Fibroblast of pulmonary artery (primary cell): ENCODE results near the gene ERC2.

ENCODE experiments used
- DNase-seq: peaks from one replicate; pipeline ENCODE4 v3.0.0-alpha.2; 2010; ENCODE audit warnings: low read depth
- H3K4me3 ChIP-seq: replicated peaks from 2 replicates; pipeline ENCODE4 v1.5.1; 2011; ENCODE audit warnings: low read depth, mild to moderate bottlenecking, control low read depth, low read length, moderate library complexity
- CTCF ChIP-seq: IDR thresholded peaks from 2 replicates; pipeline ENCODE4 v1.5.1; 2011; ENCODE audit warnings: mild to moderate bottlenecking, control low read depth, low read length, inconsistent platforms; ENCODE audit errors: missing control alignments

ERC2 gene

GRCh38 chr3:55615694-55616295, 852.5 kb downstream of the ERC2 start:
- no peak overlapping the region for H3K4me3 ChIP-seq
- no peak for TF ChIP-seq CTCF
- DNase-seq, result no peak

- TF ChIP-seq CTCF, result no peak
- no peak overlapping the region for H3K4me3 ChIP-seq
- DNase-seq, result no peak
Measured at GRCh38 chr3:55615039-55615693, 853.1 kb downstream of the ERC2 start.

- no peak for TF ChIP-seq CTCF
- no peak overlapping the region for H3K4me3 ChIP-seq
- no peak for DNase-seq
Measured at GRCh38 chr3:55611121-55611520, 857.1 kb downstream of the ERC2 start.

- no peak for TF ChIP-seq CTCF
- no peak for DNase-seq
Measured at GRCh38 chr3:55609230-55609827, 858.9 kb downstream of the ERC2 start.

GRCh38 chr3:55608301-55608937, 859.8 kb downstream of the ERC2 start:
- no peak for TF ChIP-seq CTCF
- no peak for DNase-seq
- H3K4me3 ChIP-seq, result no peak overlapping the region

More at GRCh38 chr3:55609230-55609827, 858.9 kb downstream of the ERC2 start:
- H3K4me3 ChIP-seq, result no peak overlapping the region

GRCh38 chr3:55607844-55608243, 860.4 kb downstream of the ERC2 start:
- H3K4me3 ChIP-seq, result no peak overlapping the region
- DNase-seq, result no peak
- no peak for TF ChIP-seq CTCF
